H7 (cell line): Measurements from ENCODE around the gene MYO1A. TPM values are rescaled to one million over a fixed set of nuclear protein-coding genes. Genes with fewer than 3 reads are reported as not detected.
"Not testable (repeated sequence)": the region's sequence is repeated elsewhere in the genome, so short reads cannot be mapped to it uniquely, and the experiment has no call there.

ENCODE experiments used
- DNase-seq: peaks from one replicate; pipeline ENCODE4 v3.0.0; 2012
- H3K27me3 ChIP-seq: 2 replicates; pipeline ENCODE4 v1.6.0; 2011; ENCODE audit warnings: mild to moderate bottlenecking, low read length; ENCODE audit not compliant: control insufficient read depth, insufficient read depth
- H3K36me3 ChIP-seq: replicated peaks from 2 replicates; pipeline ENCODE4 v1.5.1; 2011; ENCODE audit warnings: low read length; ENCODE audit not compliant: control insufficient read depth, insufficient read depth
- H3K4me3 ChIP-seq: 2 replicates; pipeline ENCODE4 v1.5.1; 2011; ENCODE audit warnings: low read depth, mild to moderate bottlenecking, control low read depth, low read length, moderate library complexity; ENCODE audit not compliant: insufficient read depth
- total RNA-seq: library from RNA; depleted of rRNA; stranded (reverse); fragments of >200 nt; shearing (Covaris generic); gene quantifications from 2 replicates; pipeline ENCODE4 v1.2.3, GENCODE V29; 2014

MYO1A gene
- total RNA-seq, 1 experiment from 2014 or later, result 0.24 TPM

DNA sequence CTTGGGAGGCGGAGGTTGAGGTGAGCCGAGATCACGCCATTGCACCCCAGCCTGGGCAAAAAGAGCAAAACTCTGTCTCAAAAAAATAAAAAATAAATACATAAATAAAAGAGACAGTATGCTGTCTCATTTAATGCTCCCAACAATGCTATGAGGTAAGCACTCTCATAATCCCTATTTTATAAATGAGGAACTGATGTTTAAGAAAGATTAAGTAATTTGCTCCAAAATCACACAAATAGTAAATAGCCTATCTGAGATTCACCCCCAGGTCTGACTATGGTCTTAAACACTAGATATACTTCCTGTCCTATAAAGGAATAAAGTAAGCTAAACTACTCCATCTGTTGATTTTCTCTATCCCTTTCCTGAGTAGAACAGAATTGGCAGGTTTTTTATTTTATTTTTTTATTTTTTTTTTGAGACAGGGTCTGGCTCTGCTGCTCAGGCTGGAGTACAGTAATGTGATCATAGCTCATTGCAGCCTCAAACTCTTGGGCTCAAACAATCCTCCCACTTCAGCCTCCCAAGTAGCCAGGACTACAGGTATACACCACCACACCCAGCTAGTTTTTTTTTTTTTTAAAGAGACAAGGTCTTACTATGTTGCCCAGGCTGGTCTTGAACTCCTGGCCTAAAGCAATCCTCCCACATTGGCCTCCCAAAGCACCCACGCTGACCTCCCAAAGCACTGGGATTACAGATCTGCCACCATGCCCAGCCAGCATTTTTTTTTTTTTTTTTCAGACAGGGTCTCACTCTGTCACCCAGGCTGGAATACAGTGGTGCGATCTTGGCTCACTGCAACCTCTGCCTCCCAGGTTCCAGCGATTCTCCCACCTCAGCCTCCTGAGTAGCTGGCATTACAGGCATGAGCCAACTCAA, 23.9 kb upstream of the MYO1A start:
- not testable (repeated sequence) for H3K4me3 ChIP-seq, H3K27me3 ChIP-seq, DNase-seq
- peaks cover 19% of the 10 kb centered on the region for H3K36me3 ChIP-seq

DNA sequence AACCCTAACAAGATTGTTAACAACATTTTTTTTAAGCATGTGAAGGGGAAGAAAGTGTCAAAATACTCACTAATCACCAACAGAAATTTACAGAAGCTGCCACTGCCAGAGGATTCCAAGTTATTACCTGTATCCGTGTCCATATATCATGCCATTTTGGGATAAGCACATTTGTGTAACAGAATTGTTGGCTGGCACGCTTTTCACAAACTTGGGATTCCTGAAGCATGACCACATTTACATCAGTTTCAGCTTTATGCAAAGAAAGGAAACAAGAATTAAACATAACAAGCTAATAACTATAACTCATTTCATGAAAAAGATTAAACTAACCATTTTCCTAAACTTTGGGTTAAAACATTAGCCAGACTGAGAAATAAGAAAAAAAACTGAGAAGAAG, 22.7 kb upstream of the MYO1A start:
- Histone ChIP-seq H3K27me3 (no peaks in the 10 kb centered on the region), H3K4me3 (no peak overlapping the region), H3K36me3 (peaks cover 24% of the 10 kb centered on the region)
- DNase-seq, result no peak

DNA sequence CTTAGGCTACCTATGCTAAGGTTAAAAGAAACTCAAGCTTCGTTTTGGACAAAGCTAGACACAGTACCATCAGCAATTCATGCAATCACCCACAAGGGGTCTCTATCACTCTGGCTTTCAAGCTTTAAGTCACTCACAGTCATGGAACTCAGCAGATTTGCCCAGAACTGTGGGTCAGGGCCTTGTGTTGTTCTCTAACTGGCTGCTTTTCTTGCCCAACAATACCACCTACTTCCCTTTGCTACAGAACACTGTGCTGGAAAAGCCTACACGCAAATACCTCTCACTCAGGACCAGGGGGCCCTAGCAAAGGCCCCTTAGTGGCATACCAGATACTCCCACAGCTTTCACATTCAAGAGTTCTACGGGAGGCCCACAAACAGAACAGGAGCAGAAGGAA, 19.6 kb upstream of the MYO1A start:
- Histone ChIP-seq H3K4me3 (no peak overlapping the region), H3K27me3 (no peaks in the 10 kb centered on the region), H3K36me3 (peaks cover 28% of the 10 kb centered on the region)
- DNase-seq, result peak; percentile 69

DNA sequence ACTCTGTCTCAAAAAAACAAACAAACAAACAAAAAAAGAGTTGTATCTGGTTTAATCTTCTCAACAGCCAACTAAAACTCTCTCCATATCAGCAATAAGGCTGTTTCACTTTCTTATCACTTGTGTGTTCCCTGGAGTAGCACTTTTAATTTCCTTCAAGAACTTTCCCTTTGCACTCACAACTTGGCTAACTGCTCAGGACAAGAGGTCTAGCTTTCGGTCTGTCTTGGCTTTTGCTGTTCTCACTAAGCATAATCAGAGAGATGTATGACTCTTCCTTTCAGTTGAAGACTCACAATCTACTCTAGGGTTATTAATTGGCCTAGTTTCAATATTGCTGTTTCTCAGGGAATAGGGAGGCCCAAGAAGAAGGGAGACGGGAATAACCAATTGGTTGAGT, 16.3 kb upstream of the MYO1A start:
- peaks cover 29% of the 10 kb centered on the region for H3K36me3 ChIP-seq
- H3K27me3 ChIP-seq, result no peaks in the 10 kb centered on the region
- DNase-seq, result no peak
- no peak overlapping the region for H3K4me3 ChIP-seq

DNA sequence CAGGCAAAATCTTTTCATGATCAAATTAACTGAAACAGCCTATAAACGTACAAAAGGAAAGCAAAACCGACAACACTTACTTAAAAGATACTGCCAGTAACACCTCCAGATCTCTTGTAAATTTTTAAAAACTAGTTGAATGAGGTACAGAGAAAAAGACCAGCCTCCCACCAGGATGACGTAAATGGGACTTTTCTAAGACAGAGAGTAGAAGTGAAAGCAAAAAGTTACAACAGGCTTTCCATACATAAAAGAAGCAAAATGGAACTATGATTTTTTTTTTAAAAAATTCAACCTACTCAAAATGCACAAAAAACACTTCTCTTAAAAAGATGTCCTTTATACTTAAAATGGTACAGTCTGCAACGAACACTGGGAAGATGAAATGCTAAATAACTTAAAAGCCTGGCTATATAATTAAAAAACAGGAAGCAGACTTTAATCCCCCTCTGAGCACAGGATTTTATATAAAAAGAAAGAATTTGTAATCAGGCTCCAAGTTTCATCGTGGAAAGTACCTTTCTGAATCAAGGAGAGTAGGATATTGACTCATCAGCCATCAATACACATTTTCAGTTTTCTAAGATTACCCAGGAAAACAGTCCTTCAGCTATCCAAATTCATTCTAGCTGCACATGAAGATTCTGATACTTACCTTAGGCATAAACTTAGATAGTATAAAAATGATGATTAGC, 14.2 kb upstream of the MYO1A start:
- Histone ChIP-seq H3K4me3 (no peak overlapping the region), H3K36me3 (peaks cover 32% of the 10 kb centered on the region), H3K27me3 (no peaks in the 10 kb centered on the region)
- no peak for DNase-seq

DNA sequence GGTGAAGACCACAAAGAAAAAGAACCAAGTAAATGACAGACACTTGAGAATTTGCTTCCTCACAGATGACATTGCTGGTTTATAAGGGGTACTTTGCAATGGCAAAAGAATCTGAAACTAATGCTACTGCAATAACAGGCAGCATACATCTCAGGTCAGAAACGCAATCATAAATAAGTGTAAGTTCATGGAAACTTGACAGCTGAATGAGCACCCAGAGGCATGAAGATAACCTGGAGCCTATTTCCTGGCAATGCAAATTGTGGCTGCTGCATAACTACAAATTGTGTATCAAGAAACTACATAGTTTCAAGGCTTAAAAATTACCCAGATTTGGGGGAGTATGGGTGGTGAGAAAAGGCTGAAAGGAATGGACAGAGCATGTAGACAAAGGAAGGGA, 8.5 kb upstream of the MYO1A start:
- Histone ChIP-seq H3K4me3 (no peak overlapping the region), H3K36me3 (peaks cover 34% of the 10 kb centered on the region), H3K27me3 (no peaks in the 10 kb centered on the region)
- no peak for DNase-seq

GRCh38 chr12:57057067-57057751, 7.3 kb upstream of the MYO1A start:
- no peaks in the 10 kb centered on the region for H3K27me3 ChIP-seq
- no peak overlapping the region for H3K4me3 ChIP-seq
- DNase-seq, result no peak
- peaks cover 31% of the 10 kb centered on the region for H3K36me3 ChIP-seq

GRCh38 chr12:57055824-57056223, 5.9 kb upstream of the MYO1A start:
- Histone ChIP-seq H3K27me3 (no peaks in the 10 kb centered on the region), H3K36me3 (peaks cover 29% of the 10 kb centered on the region), H3K4me3 (no peak overlapping the region)
- DNase-seq, result no peak

GRCh38 chr12:57053901-57054300, 4.0 kb upstream of the MYO1A start:
- H3K36me3 ChIP-seq, result peaks cover 15% of the 10 kb centered on the region
- not testable (repeated sequence) for H3K27me3 ChIP-seq, DNase-seq, H3K4me3 ChIP-seq

GRCh38 chr12:57053146-57053545, 3.2 kb upstream of the MYO1A start:
- H3K36me3 ChIP-seq, DNase-seq, H3K27me3 ChIP-seq, H3K4me3 ChIP-seq: not testable (repeated sequence)

DNA sequence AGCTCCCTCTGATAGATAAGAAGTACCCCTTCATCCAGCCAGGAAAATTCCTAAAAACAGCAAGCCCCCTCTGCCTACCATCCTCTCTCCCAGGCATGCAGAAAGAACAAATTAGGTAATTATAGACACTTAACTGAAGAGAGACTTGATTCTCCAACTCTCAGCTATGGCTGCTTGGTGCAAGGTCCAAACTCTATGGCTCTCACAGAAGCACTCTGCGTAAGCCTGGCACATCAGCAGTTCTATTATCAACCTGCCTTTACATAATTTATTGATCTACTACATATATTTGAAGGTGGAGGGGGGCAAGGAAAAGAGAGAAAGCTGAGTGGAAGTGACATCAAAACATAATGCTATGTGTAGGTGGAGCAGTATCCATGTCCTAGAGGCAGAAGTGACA, 1.1 kb upstream of the MYO1A start:
- no peaks in the 10 kb centered on the region; the same call in 1 of the 2 replicates for H3K27me3 ChIP-seq

GRCh38 chr12:57049119-57049446, 846 bp downstream of the MYO1A start:
- Histone ChIP-seq H3K4me3 (no peak overlapping the region), H3K36me3 (no peaks in the 10 kb centered on the region), H3K27me3 (no peaks in the 10 kb centered on the region; the same call in 1 of the 2 replicates)
- DNase-seq, result no peak

More for the DNA sequence above, 1.1 kb upstream of the MYO1A start:
- Histone ChIP-seq H3K36me3 (peaks cover 2% of the 10 kb centered on the region), H3K4me3 (no peak overlapping the region)
- DNase-seq, result no peak

DNA sequence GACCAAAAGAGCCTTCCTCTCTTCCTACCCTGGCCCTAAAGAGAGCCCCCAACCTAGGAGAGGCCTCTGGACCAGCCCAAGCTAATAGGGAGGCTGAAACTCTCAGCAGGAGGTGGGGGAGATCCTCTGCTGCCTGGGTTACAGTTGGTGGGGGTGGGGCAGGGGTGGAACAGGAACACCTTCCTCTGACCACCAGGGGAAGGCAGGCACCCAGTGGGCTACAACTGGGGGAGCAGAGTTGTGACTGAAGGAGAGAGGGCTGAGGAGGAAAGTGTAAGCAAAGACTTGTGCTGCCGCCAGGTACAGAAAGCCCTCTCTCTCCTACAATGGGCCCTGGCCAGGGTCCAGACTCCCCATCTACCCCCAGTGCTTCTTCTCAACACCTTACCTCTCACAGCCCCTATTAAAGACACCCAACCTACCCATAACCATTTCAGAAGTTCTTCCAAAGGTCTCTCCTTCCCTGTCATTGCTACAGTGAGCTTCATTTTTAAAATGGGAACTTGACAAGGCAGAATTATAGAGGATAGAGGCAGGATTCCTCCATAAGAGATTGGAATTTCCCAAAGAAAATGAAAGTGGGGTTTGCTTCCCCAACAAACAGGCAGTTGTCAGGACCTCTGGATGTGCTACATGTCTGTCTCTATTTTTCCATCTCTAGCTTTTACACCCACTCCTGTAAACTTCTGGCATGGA, 1.4 kb downstream of the MYO1A start:
- Histone ChIP-seq H3K27me3 (no peaks in the 10 kb centered on the region; the same call in 1 of the 2 replicates), H3K4me3 (no peak overlapping the region), H3K36me3 (no peaks in the 10 kb centered on the region)
- no peak for DNase-seq

GRCh38 chr12:57047981-57048380, 1.9 kb downstream of the MYO1A start:
- H3K4me3 ChIP-seq, result no peak overlapping the region
- no peaks in the 10 kb centered on the region; the same call in 1 of the 2 replicates for H3K27me3 ChIP-seq
- DNase-seq, result no peak
- H3K36me3 ChIP-seq, result no peaks in the 10 kb centered on the region
